GM19372 (cell line): ENCODE measurements around the gene STAG1.
"Not testable (repeated sequence)": the region's sequence is repeated elsewhere in the genome, so short reads cannot be mapped to it uniquely, and the experiment has no call there.

Experiments
- ATAC-seq: cut with Tn5 transposase; IDR thresholded peaks from one replicate; pipeline ENCODE4 v1.9.1; 2021; ENCODE audit warnings: mild to moderate bottlenecking, low read depth, moderate library complexity; ENCODE audit not compliant: unreplicated experiment

The STAG1 gene

GRCh38 chr3:136612512-136612911, 139.7 kb downstream of the STAG1 start:
- ATAC-seq, result no peak

GRCh38 chr3:136606990-136607389, 145.2 kb downstream of the STAG1 start:
- no peak for ATAC-seq

GRCh38 chr3:136606216-136606615, 146.0 kb downstream of the STAG1 start:
- ATAC-seq, result not testable (repeated sequence)

- no peak for ATAC-seq
These were observed 147.2 kb downstream of the STAG1 start for GRCh38 chr3:136604961-136605360.

- ATAC-seq, result no peak
These were observed 149.4 kb downstream of the STAG1 start for GRCh38 chr3:136602818-136603217.

- no peak for ATAC-seq
These were observed 156.1 kb downstream of the STAG1 start for GRCh38 chr3:136595913-136596697.

GRCh38 chr3:136586580-136586979, 165.6 kb downstream of the STAG1 start:
- no peak for ATAC-seq

GRCh38 chr3:136584728-136585127, 167.4 kb downstream of the STAG1 start:
- no peak for ATAC-seq

- ATAC-seq, result no peak
These were observed 168.4 kb downstream of the STAG1 start for GRCh38 chr3:136583823-136584222.

GRCh38 chr3:136577791-136578190, 174.4 kb downstream of the STAG1 start:
- no peak for ATAC-seq

GRCh38 chr3:136576279-136577009, 175.7 kb downstream of the STAG1 start:
- ATAC-seq, result no peak

- no peak for ATAC-seq
These were observed 184.5 kb downstream of the STAG1 start for GRCh38 chr3:136567599-136568188.

- ATAC-seq, result not testable (repeated sequence)
These were observed 187.2 kb downstream of the STAG1 start for GRCh38 chr3:136564962-136565361.

- ATAC-seq, result no peak
These were observed 190.2 kb downstream of the STAG1 start for GRCh38 chr3:136562026-136562425.

- ATAC-seq, result no peak
These were observed 192.3 kb downstream of the STAG1 start for GRCh38 chr3:136559896-136560295.

- not testable (repeated sequence) for ATAC-seq
These were observed 202.7 kb downstream of the STAG1 start for GRCh38 chr3:136549461-136549860.

GRCh38 chr3:136547293-136547692, 204.9 kb downstream of the STAG1 start:
- no peak for ATAC-seq

GRCh38 chr3:136546720-136547119, 205.5 kb downstream of the STAG1 start:
- no peak for ATAC-seq

GRCh38 chr3:136545664-136546268, 206.4 kb downstream of the STAG1 start:
- ATAC-seq, result no peak

- ATAC-seq, result no peak
These were observed 207.6 kb downstream of the STAG1 start for GRCh38 chr3:136544532-136544931.

GRCh38 chr3:136543385-136543784, 208.8 kb downstream of the STAG1 start:
- ATAC-seq, result no peak
